Fibroblast of villous mesenchyme (primary cell): Measurements from ENCODE around the gene IQSEC1. TPM values are rescaled to one million over a fixed set of nuclear protein-coding genes. Genes with fewer than 3 reads are reported as not detected.

Experiments used
- DNase-seq: peaks from one replicate; pipeline ENCODE4 v3.0.0-alpha.2; 2010; ENCODE audit warnings: low read depth
- H3K4me3 ChIP-seq: 2 replicates; pipeline ENCODE4 v1.5.1; 2011; ENCODE audit warnings: low read depth, mild to moderate bottlenecking, low read length
- CTCF ChIP-seq: IDR thresholded peaks from 2 replicates; pipeline ENCODE4 v1.5.1; 2012; ENCODE audit warnings: low read depth, mild to moderate bottlenecking, low read length; ENCODE audit not compliant: insufficient read depth
- total RNA-seq: library from RNA; depleted of rRNA; stranded (reverse); fragments of >200 nt; gene quantifications from 2 replicates; pipeline ENCODE4 v1.2.3, GENCODE V29; 2012

IQSEC1 gene
- total RNA-seq, 1 donor, result 19.9 TPM

DNA sequence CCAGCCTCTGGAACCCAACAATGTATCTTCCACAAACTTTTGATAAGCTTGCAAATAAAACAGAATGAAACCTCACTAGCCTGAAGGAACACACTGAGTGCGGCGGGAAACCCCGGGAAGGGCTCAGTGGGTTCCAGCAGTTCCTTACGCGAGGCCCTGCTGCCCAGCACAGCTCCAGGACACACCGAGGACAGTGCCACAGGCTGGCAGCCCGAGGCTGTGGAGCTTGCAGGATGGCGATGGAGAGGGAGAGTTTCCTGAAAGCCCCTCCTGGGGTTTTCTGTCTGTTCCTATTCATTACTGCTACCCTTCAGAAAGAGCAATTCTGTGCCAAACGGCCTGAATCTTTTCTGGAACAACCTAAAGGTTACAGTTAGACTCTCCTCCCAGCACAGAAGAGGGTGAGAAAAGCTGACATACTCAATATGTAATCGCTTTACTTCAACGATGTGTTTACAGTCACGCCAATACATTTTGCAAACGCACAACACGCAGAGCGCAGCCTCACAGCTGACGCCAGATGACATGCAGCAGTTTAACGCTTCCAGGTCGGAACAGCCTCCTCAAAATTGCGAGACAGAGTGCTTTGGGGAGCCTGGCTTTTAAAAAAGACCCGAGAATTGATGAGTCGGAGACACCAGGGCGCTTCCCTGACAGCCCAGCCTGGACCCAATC lies 174.8 kb downstream of the IQSEC1 start:
- no peak for DNase-seq
- no peak for TF ChIP-seq CTCF
- no peak overlapping the region for H3K4me3 ChIP-seq

GRCh38 chr3:12897381-12898289 lies 175.6 kb downstream of the IQSEC1 start:
- no peak overlapping the region for H3K4me3 ChIP-seq
- peak; percentile 18 for DNase-seq
- no peak for TF ChIP-seq CTCF

DNA sequence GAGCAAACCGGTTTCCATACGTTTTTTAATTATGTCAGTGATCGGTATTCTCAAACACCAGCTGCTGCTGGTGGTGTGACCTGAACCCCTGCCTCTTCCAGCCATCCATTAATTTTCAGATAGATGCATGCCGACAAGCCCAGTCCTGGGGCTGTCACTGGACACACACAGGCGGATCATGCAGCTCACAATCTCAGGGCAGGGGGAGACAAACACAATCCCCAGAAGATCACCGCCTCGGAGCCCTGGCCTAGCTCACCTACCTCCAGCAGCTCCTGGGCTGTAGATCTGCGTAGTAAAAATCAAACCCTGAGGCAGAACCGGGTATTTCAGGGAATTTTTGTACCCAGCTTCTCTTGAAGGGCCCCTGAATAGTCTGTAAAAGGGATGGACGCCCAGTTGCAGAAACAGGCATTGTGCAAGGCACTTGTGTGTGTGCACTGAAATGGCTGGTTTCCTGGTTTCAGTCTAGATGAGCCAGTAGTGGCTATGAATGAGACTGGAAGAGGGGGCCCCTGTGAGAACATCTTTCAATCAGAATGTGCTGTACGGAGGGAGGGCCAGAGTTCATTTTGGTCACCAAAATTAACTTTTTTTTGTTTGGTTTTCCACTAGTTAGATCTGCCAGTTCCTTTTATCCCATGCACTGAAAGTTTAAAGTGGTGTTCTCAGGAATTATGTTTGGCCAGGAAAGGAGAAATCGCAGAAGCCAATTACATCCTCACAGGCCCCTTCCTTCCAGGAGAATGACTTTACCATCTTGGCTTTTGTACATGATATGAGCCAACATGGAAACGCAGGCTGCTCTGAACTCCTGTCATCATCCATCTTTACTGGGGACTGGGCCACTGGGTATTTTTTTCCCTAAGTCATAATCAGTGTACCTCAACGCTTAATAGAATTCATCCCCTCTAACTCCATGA lies 176.9 kb downstream of the IQSEC1 start:
- no peak for TF ChIP-seq CTCF
- no peak overlapping the region for H3K4me3 ChIP-seq
- no peak for DNase-seq

- DNase-seq, result no peak
- H3K4me3 ChIP-seq, result no peak overlapping the region
- no peak for TF ChIP-seq CTCF
Observed at GRCh38 chr3:12895391-12896062, 177.7 kb downstream of the IQSEC1 start.

DNA sequence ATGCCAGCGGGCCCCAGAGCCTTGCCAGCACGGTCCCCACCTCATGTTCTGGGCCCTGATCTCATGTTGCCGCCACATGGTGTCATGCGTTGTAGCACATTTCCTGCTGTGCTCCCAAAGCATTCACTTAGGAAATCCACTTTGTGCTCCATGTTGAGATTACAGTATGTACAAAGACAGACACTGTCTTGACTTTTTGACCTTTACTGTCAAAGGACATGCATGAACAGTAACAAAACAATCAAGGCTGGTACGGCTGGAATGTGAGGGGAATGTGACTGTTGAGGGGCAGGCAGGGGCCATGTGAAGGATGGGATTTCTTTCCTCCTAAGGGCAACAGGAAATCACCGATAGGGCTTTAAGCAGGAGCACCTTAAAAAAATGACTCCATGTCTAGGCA lies 178.6 kb downstream of the IQSEC1 start:
- TF ChIP-seq CTCF, result no peak
- DNase-seq, result no peak
- no peak overlapping the region for H3K4me3 ChIP-seq

GRCh38 chr3:12893852-12894251 lies 179.4 kb downstream of the IQSEC1 start:
- DNase-seq, result no peak

More at GRCh38 chr3:12893852-12894251, 179.4 kb downstream of the IQSEC1 start:
- no peak overlapping the region for H3K4me3 ChIP-seq
- no peak for TF ChIP-seq CTCF
